HEK293 (cell line): Measurements from ENCODE around the gene EXD3.

Experiments used
- CTCF ChIA-PET: fragments of 350-600 bp; formaldehyde crosslinking; extraction: SDS; loops from one replicate; lab custom pipeline; 2021; ENCODE audit warnings: antibody characterized with exemption; lab: Yijun Ruan, JAX
- POLR2A ChIA-PET: fragments of 300-600 bp; formaldehyde crosslinking; extraction: SDS; loops from one replicate; lab custom pipeline; 2020; ENCODE audit warnings: antibody characterized with exemption, inconsistent platforms; lab: Yijun Ruan, JAX
- H3K27ac ChIP-seq: fragments of 200-500 bp; sonication (Bioruptor generic); 2 replicates; pipeline ENCODE4 v1.5.1; 2014; ENCODE audit warnings: low read depth, low read length, control low read depth, inconsistent platforms; ENCODE audit errors: extremely low read depth
- H3K36me3 ChIP-seq, 2 experiments: fragments of 200-500 bp in 1 of 2; sonication (Bioruptor generic) in 1 of 2; 1 replicate in 1 of 2; 2 replicates in 1 of 2; pipeline ENCODE4 v1.5.1; 2014 to 2017; ENCODE audit warnings: inconsistent platforms in 2 of 2, low read length in 2 of 2; ENCODE audit not compliant: control insufficient read depth in 2 of 2, insufficient read depth in 1 of 2
- H3K4me1 ChIP-seq: fragments of 200-500 bp; sonication (Bioruptor generic); 2 replicates; pipeline ENCODE4 v1.5.1; 2014; ENCODE audit warnings: mild to moderate bottlenecking, low read length, inconsistent platforms; ENCODE audit not compliant: control insufficient read depth, insufficient read depth
- H3K4me3 ChIP-seq: 2 replicates; pipeline ENCODE4 v1.5.1; 2011; ENCODE audit warnings: low read depth, mild to moderate bottlenecking, control low read depth, low read length, moderate library complexity
- H3K9me3 ChIP-seq: fragments of 200-500 bp; sonication (Bioruptor generic); 2 replicates; pipeline ENCODE4 v1.5.1; 2014; ENCODE audit warnings: low read depth, low read length, inconsistent platforms; ENCODE audit not compliant: control insufficient read depth, insufficient read depth
- GLI4 ChIP-seq: fragments of 450-650 bp; formaldehyde crosslinking; IDR thresholded peaks from 2 replicates; pipeline ENCODE4 v1.5.1; 2016; ENCODE audit warnings: missing biosample characterization, missing genetic modification characterization
- HOXD13 ChIP-seq: sonication (generic); formaldehyde crosslinking; IDR thresholded peaks from 2 replicates; pipeline ENCODE4 v1.8.0; 2022; ENCODE audit warnings: missing genetic modification reagents, borderline replicate concordance
- KLF16 ChIP-seq: fragments of 450-650 bp; formaldehyde crosslinking; IDR thresholded peaks from 2 replicates; pipeline ENCODE4 v1.5.1; 2017; ENCODE audit warnings: missing biosample characterization, missing genetic modification characterization
- SCRT2 ChIP-seq: fragments of 450-650 bp; formaldehyde crosslinking; IDR thresholded peaks from 2 replicates; pipeline ENCODE4 v1.5.1; 2016; ENCODE audit warnings: missing biosample characterization, missing genetic modification characterization
- SP7 ChIP-seq: fragments of 450-650 bp; formaldehyde crosslinking; IDR thresholded peaks from 2 replicates; pipeline ENCODE4 v1.5.1; 2016; ENCODE audit warnings: missing biosample characterization, missing genetic modification characterization
- ZBTB10 ChIP-seq: fragments of 450-650 bp; formaldehyde crosslinking; IDR thresholded peaks from 2 replicates; pipeline ENCODE4 v1.5.1; 2016; ENCODE audit warnings: missing biosample characterization, missing genetic modification characterization
- ZBTB7A ChIP-seq: fragments of 450-650 bp; formaldehyde crosslinking; IDR thresholded peaks from 2 replicates; pipeline ENCODE4 v1.5.1; 2016; ENCODE audit warnings: low read depth, missing biosample characterization, missing genetic modification characterization
- ZBTB8A ChIP-seq: fragments of 450-650 bp; formaldehyde crosslinking; IDR thresholded peaks from 2 replicates; pipeline ENCODE4 v1.5.1; 2016; ENCODE audit warnings: missing biosample characterization, missing genetic modification characterization
- ZEB2 ChIP-seq: fragments of 450-650 bp; formaldehyde crosslinking; IDR thresholded peaks from 2 replicates; pipeline ENCODE4 v1.5.1; 2016; ENCODE audit warnings: missing biosample characterization, missing genetic modification characterization
- ZFP3 ChIP-seq: fragments of 450-650 bp; formaldehyde crosslinking; IDR thresholded peaks from 2 replicates; pipeline ENCODE4 v1.5.1; 2016; ENCODE audit warnings: low read depth, missing biosample characterization, missing genetic modification characterization
- ZNF114 ChIP-seq: fragments of 450-650 bp; formaldehyde crosslinking; IDR thresholded peaks from 2 replicates; pipeline ENCODE4 v1.5.0; 2017; ENCODE audit warnings: missing biosample characterization, missing genetic modification characterization
- ZNF266 ChIP-seq: fragments of 450-650 bp; formaldehyde crosslinking; IDR thresholded peaks from 2 replicates; pipeline ENCODE4 v1.5.1; 2016; ENCODE audit warnings: missing biosample characterization, missing genetic modification characterization, low read depth
- ZNF341 ChIP-seq: fragments of 450-650 bp; formaldehyde crosslinking; IDR thresholded peaks from 2 replicates; pipeline ENCODE4; 2016; ENCODE audit warnings: low read depth, missing biosample characterization, missing genetic modification characterization
- ZNF394 ChIP-seq: fragments of 450-650 bp; formaldehyde crosslinking; IDR thresholded peaks from 2 replicates; pipeline ENCODE4 v1.5.1; 2016; ENCODE audit warnings: missing biosample characterization, missing genetic modification characterization, mild to moderate bottlenecking, moderate library complexity, borderline replicate concordance
- ZNF404 ChIP-seq: fragments of 450-650 bp; formaldehyde crosslinking; IDR thresholded peaks from 2 replicates; pipeline ENCODE4 v1.5.1; 2017; ENCODE audit warnings: missing biosample characterization, missing genetic modification characterization
- ZNF530 ChIP-seq: fragments of 450-650 bp; formaldehyde crosslinking; IDR thresholded peaks from 2 replicates; pipeline ENCODE4 v1.5.1; 2016; ENCODE audit warnings: low read depth, missing biosample characterization, missing genetic modification characterization
- ZNF610 ChIP-seq: fragments of 450-650 bp; formaldehyde crosslinking; IDR thresholded peaks from 2 replicates; pipeline ENCODE4 v1.5.1; 2016; ENCODE audit warnings: missing biosample characterization, missing genetic modification characterization, borderline replicate concordance
- ZNF624 ChIP-seq: fragments of 450-650 bp; formaldehyde crosslinking; IDR thresholded peaks from 2 replicates; pipeline ENCODE4 v1.5.1; 2017; ENCODE audit warnings: missing biosample characterization, missing genetic modification characterization
- ZNF626 ChIP-seq: fragments of 450-650 bp; sonication (Bioruptor Pico); formaldehyde crosslinking; IDR thresholded peaks from 2 replicates; pipeline ENCODE4 v1.5.1; 2018; ENCODE audit warnings: missing biosample characterization, missing genetic modification characterization, inconsistent platforms
- ZNF701 ChIP-seq: fragments of 450-650 bp; formaldehyde crosslinking; IDR thresholded peaks from 2 replicates; pipeline ENCODE4 v1.5.1; 2016; ENCODE audit warnings: missing biosample characterization, missing genetic modification characterization
- ZSCAN16 ChIP-seq: fragments of 450-650 bp; formaldehyde crosslinking; IDR thresholded peaks from 2 replicates; pipeline ENCODE4 v1.5.1; 2016; ENCODE audit warnings: missing biosample characterization, missing genetic modification characterization
- ZSCAN30 ChIP-seq: fragments of 450-650 bp; IDR thresholded peaks from 2 replicates; pipeline ENCODE4 v1.5.1; 2018; ENCODE audit warnings: missing biosample characterization, mild to moderate bottlenecking, missing genetic modification characterization, moderate library complexity
- TF ChIP-seq, protein P1 (sequence below): fragments of 450-650 bp; formaldehyde crosslinking; IDR thresholded peaks from 2 replicates; pipeline ENCODE4 v1.5.1; 2016; ENCODE audit warnings: missing biosample characterization, missing genetic modification characterization
- TF ChIP-seq, protein P2 (sequence below): fragments of 450-650 bp; formaldehyde crosslinking; IDR thresholded peaks from 2 replicates; pipeline ENCODE4 v1.5.1; 2016; ENCODE audit warnings: missing biosample characterization, missing genetic modification characterization
- TF ChIP-seq, protein P3 (sequence below): fragments of 450-650 bp; formaldehyde crosslinking; IDR thresholded peaks from 2 replicates; pipeline ENCODE4 v1.5.1; 2016; ENCODE audit warnings: missing biosample characterization, missing genetic modification characterization

The EXD3 gene

GRCh38 chr9:137371946-137372651, 50.9 kb downstream of the EXD3 start:
- Histone ChIP-seq H3K9me3 (no peaks in the 10 kb centered on the region), H3K27ac (no peak overlapping the region), H3K4me1 (no peaks in the 10 kb centered on the region), H3K4me3 (no peak overlapping the region), H3K36me3 (no peaks in the 10 kb centered on the region)
- TF ChIP-seq ZNF530 (tag by site-specific recombination) (no peak), ZNF341 (tag by site-specific recombination) (no peak), ZNF114 (tag by site-specific recombination) (no peak), ZBTB8A (tag by site-specific recombination) (no peak), ZNF404 (tag by site-specific recombination) (no peak), ZNF626 (no peak), KLF16 (no peak), ZNF701 (tag by site-specific recombination) (no peak), ZNF266 (tag by site-specific recombination) (no peak)
- ChIA-PET CTCF (interaction anchor here (0.6 to 1.0 kb wide), 2 partner anchors 29 to 36 kb away, joined by 3 read pairs; no protein-coding TSS in a partner anchor), POLR2A (no interaction called here)

DNA sequence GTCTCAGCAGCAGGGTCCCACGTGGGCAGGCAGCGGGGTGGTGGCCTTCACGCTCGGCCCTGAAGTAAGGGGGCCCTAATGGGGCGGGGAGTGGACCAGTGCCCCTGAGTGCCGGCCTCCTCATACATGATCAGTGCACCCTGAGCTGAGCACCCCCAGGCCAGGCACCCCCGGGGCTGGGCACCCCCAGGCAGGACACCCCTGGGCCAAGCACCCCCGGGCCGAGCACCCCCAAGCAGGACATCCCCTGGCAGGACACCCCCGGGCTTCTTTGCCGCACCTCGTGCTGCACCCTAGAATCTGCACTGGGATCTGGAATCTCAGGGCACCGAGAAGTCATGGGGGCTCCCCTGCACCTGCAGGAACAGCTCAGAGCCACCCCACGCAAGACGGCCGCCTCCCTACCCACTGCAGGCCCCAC, 51.4 kb downstream of the EXD3 start:
- Histone ChIP-seq H3K36me3 (no peaks in the 10 kb centered on the region), H3K4me1 (no peaks in the 10 kb centered on the region), H3K27ac (no peak overlapping the region), H3K9me3 (no peaks in the 10 kb centered on the region), H3K4me3 (no peak overlapping the region)
- ChIA-PET POLR2A (no interaction called here), CTCF (interaction anchor here (0.6 kb wide), 1 partner anchor 29 kb away, joined by 3 read pairs; no protein-coding TSS in a partner anchor)
- no peak for TF ChIP-seq GLI4
- TF ChIP-seq ZSCAN30 (tag by site-specific recombination) = no peak
- TF ChIP-seq ZNF341 (tag by site-specific recombination) = no peak
- TF ChIP-seq SP7 (tag by site-specific recombination) = no peak
- TF ChIP-seq ZBTB7A (tag by site-specific recombination) = no peak
- TF ChIP-seq, protein P1, sequence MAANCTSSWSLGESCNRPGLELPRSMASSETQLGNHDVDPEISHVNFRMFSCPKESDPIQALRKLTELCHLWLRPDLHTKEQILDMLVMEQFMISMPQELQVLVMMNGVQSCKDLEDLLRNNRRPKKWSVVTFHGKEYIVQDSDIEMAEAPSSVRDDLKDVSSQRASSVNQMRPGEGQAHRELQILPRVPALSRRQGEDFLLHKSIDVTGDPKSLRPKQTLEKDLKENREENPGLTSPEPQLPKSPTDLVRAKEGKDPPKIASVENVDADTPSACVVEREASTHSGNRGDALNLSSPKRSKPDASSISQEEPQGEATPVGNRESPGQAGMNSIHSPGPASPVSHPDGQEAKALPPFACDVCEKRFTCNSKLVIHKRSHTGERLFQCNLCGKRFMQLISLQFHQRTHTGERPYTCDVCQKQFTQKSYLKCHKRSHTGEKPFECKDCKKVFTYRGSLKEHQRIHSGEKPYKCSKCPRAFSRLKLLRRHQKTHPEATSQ (tag by site-specific recombination) = no peak
- TF ChIP-seq ZBTB10 (tag by site-specific recombination) = peak; percentile 42; the same call in 1 of the 2 replicates

GRCh38 chr9:137370865-137371520, 52.0 kb downstream of the EXD3 start:
- H3K4me1 ChIP-seq = no peaks in the 10 kb centered on the region
- ChIA-PET CTCF (interaction anchor here (1.1 kb wide), 1 partner anchor 84 kb away, joined by 4 read pairs; no protein-coding TSS in a partner anchor), POLR2A (interaction anchor here (0.7 kb wide), 1 partner anchor 545 kb away, joined by 3 read pairs; no protein-coding TSS in a partner anchor)
- H3K9me3 ChIP-seq = no peaks in the 10 kb centered on the region
- H3K4me3 ChIP-seq = no peak overlapping the region
- H3K27ac ChIP-seq = no peak overlapping the region
- H3K36me3 ChIP-seq = no peaks in the 10 kb centered on the region
- TF ChIP-seq ZSCAN16 (tag by site-specific recombination) (no peak), ZFP3 (tag by site-specific recombination) (no peak), ZNF624 (no peak), ZEB2 (tag by site-specific recombination) (no peak), SCRT2 (no peak), ZNF610 (no peak), ZNF394 (tag by site-specific recombination) (no peak), HOXD13 (no peak)
- TF ChIP-seq, protein P2, sequence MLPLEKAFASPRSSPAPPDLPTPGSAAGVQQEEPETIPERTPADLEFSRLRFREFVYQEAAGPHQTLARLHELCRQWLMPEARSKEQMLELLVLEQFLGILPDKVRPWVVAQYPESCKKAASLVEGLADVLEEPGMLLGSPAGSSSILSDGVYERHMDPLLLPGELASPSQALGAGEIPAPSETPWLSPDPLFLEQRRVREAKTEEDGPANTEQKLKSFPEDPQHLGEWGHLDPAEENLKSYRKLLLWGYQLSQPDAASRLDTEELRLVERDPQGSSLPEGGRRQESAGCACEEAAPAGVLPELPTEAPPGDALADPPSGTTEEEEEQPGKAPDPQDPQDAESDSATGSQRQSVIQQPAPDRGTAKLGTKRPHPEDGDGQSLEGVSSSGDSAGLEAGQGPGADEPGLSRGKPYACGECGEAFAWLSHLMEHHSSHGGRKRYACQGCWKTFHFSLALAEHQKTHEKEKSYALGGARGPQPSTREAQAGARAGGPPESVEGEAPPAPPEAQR (tag by site-specific recombination) = no peak
- TF ChIP-seq, protein P3, sequence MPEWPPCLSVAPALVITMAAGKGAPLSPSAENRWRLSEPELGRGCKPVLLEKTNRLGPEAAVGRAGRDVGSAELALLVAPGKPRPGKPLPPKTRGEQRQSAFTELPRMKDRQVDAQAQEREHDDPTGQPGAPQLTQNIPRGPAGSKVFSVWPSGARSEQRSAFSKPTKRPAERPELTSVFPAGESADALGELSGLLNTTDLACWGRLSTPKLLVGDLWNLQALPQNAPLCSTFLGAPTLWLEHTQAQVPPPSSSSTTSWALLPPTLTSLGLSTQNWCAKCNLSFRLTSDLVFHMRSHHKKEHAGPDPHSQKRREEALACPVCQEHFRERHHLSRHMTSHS = no peak
